HG03575 (cell line): Measurements from ENCODE around the gene GMPR.

ENCODE experiments used
- ATAC-seq: cut with Tn5 transposase; IDR thresholded peaks from one replicate; pipeline ENCODE4 v1.9.1; 2021; ENCODE audit not compliant: unreplicated experiment, insufficient number of reproducible peaks, low FRiP score; ENCODE audit errors: extremely low read depth

The GMPR gene

GRCh38 chr6:16336056-16336818, 97.8 kb downstream of the GMPR start:
- no peak for ATAC-seq

GRCh38 chr6:16336911-16337294, 98.5 kb downstream of the GMPR start:
- ATAC-seq: no peak

GRCh38 chr6:16337295-16337975, 99.0 kb downstream of the GMPR start:
- no peak for ATAC-seq

GRCh38 chr6:16338577-16339264, 100.3 kb downstream of the GMPR start:
- ATAC-seq: no peak

- no peak for ATAC-seq
Measured at GRCh38 chr6:16339265-16339587, 100.8 kb downstream of the GMPR start.

- no peak for ATAC-seq
Measured at GRCh38 chr6:16343593-16343992, 105.2 kb downstream of the GMPR start.

GRCh38 chr6:16344756-16345155, 106.4 kb downstream of the GMPR start:
- no peak for ATAC-seq
